HG03378 (cell line): Measurements from ENCODE around the gene SLC22A23.

Experiments
- ATAC-seq: cut with Tn5 transposase; IDR thresholded peaks from one replicate; pipeline ENCODE4 v1.9.1; 2021; ENCODE audit warnings: mild to moderate bottlenecking, moderate library complexity; ENCODE audit not compliant: unreplicated experiment

Gene SLC22A23

DNA sequence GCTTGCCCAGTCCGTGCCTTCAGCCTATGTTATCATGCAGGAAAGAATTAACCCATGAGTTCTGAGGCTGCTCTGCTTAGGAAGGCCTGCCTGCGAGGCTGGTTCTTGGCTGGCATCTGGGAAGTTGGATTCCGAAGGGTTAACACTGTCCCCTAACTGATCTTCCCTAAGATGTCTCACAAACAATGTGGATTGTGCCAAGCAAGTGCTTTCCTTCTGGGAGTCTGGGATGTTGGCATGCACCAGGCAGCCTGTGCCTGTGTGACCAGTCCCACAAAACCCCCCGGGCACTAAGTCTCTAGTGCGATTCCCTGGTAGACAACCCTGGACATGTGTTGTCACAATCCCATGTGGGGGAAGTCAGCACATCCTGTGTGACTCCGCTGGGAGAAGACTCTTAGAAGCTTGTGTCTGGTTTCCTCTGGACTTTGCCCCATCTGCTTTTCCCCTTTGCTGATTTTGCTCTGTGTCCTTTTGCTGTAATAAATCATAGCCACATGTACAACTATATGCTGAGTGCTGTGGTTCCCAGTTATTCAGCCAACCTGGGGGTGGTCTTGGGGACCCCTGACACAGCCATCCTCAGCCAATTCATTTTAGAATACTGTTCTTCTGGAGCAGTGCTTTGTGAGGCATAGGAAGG, 83.8 kb downstream of the SLC22A23 start:
- no peak for ATAC-seq

DNA sequence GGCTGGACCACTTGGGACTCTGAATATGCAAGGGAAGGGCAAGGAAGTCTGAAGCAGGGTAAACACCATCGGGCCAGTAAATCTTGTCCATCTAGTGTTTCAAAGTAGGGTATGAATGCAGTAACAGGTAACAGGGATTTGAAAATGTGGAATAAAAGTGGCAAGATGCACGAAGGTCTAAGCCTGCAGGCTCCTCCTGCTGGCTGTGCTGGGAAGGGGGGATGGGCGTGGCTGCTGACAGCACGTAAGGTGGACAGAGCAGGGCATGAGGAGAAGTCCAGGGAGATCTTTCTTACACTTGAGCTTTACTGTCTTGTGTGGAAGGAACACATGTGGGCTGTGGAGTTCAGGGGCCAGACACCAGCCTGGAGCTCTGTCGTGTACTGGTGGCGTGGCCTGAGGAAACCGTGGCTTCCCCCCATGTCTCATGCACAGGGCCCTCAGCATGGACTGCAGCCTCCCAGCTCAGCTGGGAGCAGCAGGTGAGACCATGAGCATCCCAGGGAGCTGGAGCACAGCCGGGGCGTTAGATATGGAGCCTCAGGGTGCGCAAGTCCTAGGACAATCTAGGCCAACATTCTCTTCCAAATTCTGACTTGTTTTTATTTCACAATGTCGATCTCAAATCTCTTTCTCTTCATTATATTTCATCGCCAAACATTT, 84.5 kb downstream of the SLC22A23 start:
- no peak for ATAC-seq

DNA sequence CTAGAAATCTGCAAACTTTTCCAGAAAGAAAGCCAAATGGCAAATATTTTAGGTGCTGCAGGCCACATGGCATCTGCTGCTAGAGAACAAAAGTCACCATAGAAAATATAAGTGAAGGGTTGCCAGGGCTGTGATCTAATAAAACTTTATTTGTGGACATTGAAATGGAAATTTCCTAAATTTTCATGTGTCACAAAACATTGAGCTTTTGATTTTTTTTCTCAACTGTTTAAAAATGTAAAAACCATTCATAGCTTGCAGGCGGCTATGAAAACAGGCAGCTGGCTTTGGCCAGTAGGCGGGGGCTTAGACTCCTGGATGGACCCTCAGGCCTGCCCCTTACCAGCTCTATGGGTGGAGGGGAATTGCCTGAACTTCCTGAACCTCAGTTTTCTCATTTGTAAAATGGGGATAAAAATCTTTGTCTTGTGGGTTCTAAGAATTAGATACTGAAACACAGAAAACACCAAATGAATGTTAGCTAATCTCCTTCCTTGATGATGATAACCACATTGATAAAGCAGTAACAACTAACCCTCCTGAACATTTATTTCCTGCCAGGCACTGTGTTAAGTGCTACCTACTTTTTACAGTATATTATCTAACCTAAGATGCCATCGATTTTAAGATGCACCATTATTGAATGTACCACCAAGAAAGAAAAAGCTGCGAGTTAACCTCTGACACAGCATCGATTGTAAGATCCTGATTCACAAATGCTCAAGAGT, 85.5 kb downstream of the SLC22A23 start:
- no peak for ATAC-seq

DNA sequence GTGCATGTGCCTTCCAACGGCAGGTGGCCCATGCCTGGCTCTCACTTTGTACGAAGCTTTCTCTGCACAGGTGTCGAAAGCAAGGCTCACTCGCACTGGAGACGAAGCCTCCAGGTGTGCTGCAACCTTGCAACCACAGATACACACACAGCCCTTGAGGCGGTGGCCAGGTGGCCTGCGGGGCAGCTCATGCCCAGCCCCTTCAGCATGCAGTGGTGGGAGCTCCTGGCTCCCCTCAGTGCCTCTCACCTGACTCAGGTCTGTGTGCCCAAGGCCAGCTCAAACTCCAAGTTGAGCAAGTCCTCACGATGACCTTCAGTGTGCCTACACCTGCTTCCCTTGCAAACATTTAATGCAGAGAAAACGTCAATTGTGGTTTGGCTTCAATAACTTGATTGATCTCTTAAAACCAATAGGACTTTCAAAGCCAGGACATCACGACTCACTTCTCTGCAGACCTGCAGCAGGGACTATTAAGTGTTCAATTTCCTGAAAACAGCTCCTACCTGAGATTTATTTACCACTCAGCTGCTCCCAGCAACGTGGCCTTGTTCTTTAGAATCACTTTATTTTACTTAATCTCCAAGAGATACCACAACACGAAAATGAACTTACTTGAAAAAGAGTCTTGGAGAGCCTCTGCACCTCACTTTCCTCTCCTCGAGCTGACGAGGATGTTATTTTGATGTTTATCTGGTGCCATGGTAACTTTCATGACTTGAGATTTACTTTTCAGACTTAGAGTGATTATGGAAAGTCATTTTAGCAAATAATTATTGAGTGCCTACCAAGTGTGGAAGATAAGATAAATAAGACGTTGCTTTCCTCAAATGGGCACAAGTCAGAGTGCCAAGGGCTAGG, 86.3 kb downstream of the SLC22A23 start:
- ATAC-seq: no peak

DNA sequence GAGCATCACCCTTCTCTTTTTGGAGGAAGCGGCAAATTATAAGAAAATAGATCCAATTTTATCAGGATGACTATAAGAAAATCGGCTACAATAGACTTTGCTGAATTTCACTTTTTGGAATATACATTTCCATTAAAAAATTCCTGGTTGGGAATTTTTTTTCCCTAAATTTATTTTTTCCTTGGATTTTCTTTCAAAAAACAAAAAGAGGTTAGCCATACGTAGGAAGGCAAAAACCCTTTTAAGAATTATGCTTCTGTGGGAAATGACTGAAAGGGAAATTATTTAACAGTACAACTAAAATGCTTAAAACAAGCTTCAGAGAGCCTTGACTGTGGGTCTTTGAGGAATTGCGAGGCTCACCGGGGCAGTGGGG, 86.9 kb downstream of the SLC22A23 start:
- ATAC-seq: no peak

DNA sequence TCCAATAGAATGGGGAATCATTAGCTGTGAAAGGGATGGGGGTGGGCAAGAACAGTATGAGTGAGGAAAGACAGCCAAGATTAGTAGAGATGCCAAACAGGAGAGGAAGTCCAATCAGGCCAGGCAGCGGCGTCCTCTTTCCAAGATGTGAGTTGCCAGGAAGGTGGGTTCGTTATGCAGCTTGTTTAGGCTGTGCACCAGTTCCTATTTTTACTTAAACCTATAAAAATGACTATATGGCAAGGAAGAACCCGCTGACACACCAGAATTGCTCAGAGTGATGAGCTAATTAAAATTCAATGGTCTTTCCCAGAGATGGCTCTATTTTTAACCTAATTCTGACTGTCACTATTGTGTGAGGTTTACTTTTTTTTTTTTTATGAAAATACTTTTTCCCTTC, 88.2 kb downstream of the SLC22A23 start:
- ATAC-seq: no peak

DNA sequence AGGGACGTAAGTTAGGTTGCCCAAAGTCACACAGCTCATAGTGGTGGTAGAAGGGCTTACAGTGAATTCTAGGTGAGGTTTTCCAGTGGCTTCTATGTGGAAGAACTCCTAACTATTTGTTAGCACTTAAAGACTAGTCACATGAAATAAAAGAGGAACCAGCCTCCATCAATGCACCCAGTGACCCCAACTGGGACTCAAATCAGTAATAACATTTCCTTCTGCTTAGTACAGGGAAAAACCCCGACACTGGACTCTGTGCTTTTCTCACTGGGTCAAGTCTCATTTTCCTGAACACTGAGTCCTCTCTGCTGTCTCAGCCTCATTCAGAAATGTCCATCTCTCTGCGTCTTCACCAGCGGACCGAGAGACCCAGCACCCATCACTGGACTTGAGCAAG, 89.2 kb downstream of the SLC22A23 start:
- ATAC-seq: no peak

DNA sequence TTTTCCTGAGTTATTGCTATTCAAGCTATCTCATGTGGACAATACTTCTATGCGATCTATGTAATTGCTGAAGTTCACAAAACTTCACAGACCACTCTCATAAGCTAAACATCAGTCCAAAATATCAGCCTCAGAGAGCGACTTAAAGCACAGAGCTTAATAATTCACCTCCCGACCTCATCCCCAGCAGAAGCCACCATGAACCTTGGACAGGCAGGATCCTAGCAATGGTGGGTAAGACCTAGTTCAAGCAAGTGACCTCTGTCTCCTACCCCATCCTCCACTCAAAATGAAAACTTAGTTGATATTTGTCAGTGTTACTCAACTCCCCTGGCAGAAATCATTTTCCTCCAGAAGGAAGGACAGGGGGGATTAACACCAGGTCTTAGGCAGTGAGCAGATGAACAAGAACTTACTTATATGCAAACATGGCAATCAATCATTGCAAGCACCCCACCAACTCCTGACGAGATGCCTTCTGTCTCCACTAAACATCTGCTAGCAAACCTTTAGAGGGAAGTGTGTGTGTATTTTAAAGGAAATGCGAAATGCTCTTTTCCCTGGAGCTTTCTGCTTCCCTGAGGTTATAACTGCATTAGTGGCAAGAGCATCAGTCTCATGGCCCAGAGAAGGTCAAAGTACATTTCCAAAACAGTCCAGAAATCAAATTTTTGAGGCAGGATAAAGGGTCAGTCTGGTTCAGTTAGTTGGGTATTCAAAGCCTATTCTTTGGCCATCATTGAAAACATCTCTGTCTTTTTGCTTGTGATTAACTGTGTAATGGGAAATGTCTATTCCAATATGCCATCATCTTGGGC, 90.0 kb downstream of the SLC22A23 start:
- no peak for ATAC-seq

DNA sequence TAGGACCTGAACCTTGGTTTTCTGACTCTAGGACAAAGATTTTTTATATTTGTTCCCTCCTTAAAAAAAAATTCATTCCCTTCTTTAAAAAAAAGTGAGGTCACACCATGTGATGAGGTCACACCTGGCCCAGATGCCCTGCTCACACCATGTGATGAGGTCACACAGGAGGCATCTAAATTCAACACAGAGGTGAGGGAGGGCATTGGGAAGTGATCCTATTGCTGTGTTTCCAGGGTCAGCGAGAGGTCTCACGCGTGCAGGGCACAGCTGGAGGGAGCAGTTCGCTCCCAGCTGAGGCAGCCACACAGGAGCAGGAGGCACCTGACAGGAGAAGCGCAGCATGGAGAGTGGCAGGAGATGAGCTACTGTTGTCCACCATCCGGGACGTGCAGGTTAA, 92.5 kb downstream of the SLC22A23 start:
- no peak for ATAC-seq

DNA sequence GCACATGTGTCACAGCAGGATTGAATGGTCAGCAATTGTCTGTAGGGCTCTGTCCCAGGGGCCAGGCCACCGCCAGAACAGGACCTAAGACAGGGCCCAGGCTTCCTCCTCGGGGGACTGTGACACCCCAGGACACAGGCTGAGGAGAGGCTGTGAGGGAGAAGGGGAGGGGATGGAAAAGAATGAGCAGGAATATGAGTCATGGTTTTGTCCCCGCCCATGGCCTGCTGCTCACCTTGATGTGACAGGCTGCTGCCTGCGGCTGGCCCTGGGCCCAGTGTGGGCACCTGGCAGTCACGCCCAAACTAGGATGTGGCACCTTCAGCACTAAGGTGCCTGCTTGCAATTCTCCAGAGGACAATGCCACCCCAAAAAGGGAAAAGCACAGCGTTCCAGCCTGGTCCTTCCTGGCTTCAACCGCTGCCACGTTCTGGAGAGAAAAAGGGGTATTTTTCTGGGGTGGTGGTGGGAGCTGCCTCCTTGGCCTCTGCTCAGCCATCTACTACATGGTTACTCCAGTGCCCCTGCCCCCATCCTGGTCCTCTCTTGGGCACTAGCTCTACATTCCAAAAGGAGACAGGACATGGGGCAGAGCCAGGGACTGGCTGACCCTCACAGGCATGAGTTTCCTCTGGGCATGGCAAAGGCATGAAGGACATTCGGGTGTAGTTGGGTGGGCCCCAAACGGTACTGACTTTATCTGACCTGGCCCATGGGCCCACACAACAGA, 93.4 kb downstream of the SLC22A23 start:
- ATAC-seq: no peak

DNA sequence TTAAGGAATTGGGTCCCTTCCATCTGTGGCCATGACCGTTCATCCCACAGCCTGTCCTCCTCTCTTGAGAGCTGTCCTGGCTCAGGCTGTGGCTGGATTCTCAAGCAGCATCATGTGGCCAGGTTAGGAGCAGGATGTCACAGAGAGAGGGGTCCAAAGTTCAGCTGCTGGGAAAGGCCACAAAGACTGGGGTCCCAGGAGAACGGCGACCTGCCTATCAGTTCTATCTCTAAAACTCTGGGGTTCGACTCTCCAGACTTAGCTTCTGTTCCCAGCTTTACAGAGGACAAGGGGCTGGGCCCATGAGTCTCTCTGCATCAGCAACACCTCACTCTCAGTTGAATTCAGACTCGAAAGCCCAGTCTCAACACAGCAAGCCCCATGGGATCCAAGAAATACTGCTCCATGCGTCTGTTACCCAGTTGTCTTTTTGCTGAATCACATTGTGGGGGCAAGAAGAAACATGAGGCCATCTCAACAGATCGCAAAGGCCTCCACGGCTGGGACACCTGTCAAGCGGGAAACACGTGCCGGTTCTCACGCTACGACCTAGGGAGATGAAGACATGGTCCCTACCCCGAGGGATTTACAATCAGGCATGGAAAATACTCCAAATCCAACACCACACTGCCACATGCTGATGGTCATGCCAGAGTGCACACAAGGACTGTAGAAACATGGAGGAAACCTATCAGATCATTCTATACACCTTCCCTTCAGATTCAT, 95.4 kb downstream of the SLC22A23 start:
- ATAC-seq: no peak

DNA sequence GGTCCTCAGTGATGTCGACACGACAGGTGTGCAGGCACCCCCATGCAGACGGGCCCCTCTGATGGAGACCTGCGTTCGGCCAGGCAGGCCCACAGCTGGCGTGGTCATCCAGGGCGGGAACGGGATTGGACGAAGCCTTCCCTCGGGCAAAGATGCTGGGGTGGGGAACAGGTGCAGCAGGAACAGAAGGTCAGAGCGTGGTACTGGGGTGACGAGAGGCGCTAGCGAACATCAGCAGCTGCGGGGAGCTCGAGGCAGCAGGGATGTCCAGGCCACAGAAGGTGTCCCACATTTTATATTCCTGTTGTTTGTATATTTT, 96.2 kb downstream of the SLC22A23 start:
- ATAC-seq: no peak

DNA sequence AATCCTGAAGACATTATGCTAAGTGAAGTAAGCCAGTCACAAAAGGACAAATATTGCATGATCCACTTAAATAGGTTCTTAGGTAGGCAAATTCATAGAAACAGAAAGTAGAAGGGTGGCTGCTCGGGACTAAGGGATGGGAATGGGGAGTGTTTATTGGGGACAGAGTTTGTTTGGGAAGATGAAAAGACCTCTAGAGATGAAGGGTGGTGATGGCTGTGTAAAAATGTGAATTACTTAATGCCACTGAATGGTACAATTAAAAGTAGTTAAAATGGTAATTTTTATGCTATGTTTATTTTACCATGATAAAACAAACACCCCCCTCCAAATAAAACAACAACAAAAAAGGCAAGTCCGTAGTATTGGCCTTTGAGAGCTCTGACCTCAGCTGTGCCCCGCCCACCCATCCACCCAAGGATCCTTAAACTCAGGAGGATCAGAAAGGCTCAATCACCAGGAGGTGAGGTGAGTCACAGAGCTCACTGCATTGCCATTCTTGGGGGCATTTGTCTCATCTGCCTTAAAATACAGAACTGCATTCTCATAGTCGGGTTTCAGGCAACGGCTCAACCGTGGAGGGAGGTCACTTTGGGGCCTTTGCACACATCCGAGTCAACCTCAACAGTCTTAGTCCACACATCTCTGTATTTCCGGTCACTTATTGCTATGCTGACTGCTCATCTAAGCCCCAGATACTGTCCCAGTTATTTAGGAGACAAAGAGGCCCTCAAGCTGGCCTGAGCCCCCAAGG, 96.7 kb downstream of the SLC22A23 start:
- ATAC-seq: no peak

DNA sequence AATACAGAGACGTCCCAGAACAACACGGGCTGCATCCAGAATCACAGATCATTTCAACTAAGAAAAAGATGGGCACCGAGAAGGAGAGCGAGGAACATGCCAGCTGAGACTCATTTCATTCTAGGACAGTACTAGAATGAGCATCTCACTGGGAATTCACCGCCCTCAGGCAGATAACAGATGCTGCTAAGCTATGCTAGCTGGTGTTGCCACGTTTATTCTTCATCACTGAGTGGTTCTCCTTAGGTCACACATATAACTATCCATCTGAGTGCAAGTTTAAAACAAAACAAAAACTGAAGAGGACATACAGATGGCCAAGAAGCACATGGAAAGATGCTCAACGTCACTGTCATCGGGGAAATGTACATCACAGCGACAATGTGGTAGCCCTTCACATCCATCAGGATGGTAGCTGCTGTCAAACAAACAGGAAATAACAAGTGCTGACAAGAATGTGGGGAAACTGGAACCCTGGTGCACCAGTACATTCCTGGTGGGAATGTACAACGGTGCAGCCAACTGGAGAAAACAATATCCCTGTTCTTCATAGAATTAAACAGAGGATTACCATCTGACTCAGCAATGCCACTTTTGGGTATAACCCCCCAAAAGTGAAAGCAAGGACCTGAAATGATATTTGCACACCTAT, 97.6 kb downstream of the SLC22A23 start:
- no peak for ATAC-seq

DNA sequence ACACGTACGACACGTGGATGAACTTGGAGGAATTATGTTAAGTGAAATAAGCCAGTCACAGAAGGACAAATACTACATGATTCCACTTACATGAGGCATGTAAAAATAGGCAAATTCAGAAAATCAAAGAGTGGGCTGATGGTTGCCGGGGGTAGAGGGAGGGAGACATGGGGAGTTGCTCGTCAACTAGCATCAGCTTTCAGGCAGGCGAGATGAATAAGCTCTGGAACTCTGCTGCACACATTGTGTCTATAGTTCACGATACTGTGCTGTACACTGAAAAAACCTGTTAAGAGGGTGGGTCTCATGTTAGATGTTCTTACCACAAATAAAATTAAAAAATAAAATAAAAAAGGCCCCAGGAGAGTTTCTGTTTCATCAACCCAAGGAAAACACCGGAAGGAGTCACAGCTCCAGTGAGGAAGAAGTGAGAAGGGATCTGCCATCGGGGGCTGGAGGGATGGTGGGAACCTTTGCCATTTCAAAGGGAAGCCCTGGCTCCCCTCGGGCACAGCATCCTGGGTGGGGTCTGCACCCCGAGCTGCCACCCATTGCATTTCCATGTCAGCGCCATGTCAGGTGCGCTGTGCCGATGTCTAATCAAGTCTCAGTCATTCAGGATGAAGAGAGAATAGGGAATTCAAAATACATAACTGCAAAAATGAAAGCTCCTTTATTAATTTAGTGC, 98.3 kb downstream of the SLC22A23 start:
- ATAC-seq: no peak

DNA sequence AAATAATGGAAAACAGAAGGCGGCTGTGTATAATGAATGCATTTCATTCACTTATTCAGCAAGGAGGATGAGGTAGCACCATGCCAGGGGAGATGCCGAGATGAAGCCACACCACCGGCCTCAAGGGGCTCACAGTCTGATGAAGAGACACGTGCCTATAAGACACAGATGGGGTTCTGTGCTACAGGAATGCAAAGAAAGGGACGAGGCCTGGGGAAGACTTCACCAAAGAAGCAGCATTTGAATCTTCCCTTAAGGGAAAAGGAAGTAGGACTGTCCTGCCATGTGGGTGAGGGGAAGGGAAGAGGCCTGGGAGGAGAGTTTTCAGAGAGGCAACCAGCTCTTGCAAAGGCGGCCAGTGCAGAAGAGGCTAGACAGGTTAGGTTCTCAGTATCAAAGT, 99.2 kb downstream of the SLC22A23 start:
- no peak for ATAC-seq

DNA sequence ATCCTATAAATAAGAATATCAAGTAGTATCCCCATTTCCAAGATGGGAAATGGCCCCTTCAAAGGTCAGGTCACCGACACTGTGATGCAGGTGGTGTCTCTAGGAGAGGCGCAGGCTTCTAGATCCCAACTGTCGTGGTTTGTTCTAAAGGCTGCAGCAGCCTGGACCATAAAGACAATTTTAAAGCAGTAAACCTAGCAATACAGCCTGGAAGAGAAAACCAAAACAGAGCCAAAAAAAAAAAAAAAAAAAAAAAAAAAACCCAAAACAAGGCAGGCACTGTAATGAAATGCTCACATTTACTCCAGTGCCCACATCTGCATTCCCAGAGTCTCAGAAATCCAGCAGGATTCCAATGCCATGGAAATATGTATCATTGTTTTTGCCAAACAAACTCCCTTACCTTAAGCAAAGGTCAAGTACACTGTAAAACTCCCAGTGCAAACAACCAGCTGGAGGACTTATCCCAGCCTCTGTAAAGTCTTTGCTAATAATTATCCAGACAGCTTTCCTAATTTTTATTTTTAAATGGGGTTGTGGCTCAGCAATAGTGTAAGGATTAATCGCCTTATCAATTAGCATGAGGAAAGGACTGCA, 99.9 kb downstream of the SLC22A23 start:
- ATAC-seq: no peak
